Measurements from ENCODE around the gene GGA1.
A peak's percentile ranks its signal among the peaks of the same experiment; 100 is the strongest.

The GGA1 gene

DNA sequence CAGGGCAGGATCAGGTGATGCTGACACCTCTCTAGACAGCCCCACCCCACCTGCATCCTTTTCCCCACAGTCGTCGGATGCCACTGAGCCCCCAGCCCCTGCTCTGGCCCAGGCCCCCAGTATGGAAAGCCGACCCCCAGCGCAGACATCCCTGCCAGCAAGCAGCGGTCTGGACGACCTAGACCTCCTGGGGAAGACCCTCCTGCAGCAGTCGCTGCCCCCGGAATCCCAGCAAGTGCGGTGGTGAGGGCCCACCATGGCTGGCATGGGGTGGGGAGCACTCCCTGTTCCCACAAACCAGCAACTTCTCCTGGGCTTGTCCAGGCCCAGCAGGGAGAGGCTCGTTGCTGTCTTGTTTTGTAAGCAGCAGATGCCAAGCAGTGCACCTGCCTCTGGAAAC lies 21.3 kb downstream of the GGA1 start:
- no peak overlapping the region for H3K4me3 ChIP-seq (replicated peaks in 1 of 2; ENCODE audit: low read depth in 2 of 2, low read length in 2 of 2)
- DNase-seq (ENCODE audit: low read depth in 2 of 2), result no peak
- no peak for TF ChIP-seq CTCF (IDR thresholded peaks at IDR 0.05; ENCODE audit: low read depth, low read length)

DNA sequence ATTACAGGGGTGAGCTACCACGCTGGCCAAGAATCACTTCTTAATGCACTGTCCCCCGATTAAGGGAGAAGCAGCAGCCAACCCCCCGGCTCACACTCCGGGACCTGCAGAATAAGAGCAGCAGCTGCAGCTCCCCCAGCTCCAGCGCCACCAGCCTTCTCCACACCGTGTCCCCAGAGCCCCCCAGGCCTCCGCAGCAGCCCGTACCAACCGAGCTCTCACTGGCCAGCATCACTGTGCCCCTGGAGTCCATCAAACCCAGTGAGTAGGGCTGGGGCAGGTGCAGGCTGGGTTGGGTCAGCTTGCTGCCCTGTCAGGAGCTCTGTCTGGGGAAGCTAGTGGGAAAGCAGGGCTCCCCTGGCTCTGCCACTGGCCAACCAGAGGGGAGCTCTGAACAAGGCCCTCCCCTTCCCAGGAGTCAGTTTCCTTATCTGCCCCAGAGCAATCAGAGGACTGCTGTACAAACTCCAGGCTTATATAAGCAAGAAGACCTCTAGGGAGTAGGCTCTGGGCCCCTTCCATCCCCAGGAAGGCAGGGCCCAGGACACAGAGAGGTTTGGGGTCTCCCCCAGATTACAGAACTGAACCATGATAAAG lies 22.3 kb downstream of the GGA1 start:
- H3K4me3 ChIP-seq (replicated peaks in 1 of 2; ENCODE audit: low read depth in 2 of 2, low read length in 2 of 2), result no peak overlapping the region
- no peak for TF ChIP-seq CTCF (IDR thresholded peaks at IDR 0.05; ENCODE audit: low read depth, low read length)
- peak in 1 of 2 donors; percentile 49 for DNase-seq (ENCODE audit: low read depth in 2 of 2)

- no peak for DNase-seq (ENCODE audit: low read depth in 2 of 2)
- no peak overlapping the region for H3K4me3 ChIP-seq (replicated peaks in 1 of 2; ENCODE audit: low read depth in 2 of 2, low read length in 2 of 2)
- TF ChIP-seq CTCF (IDR thresholded peaks at IDR 0.05; ENCODE audit: low read depth, low read length), result no peak
Observed at GRCh38 chr22:37631448-37632173, 23.0 kb downstream of the GGA1 start.

GRCh38 chr22:37632174-37633088 lies 23.8 kb downstream of the GGA1 start:
- no peak for DNase-seq (ENCODE audit: low read depth in 2 of 2)
- TF ChIP-seq CTCF (IDR thresholded peaks at IDR 0.05; ENCODE audit: low read depth, low read length), result no peak
- no peak overlapping the region for H3K4me3 ChIP-seq (replicated peaks in 1 of 2; ENCODE audit: low read depth in 2 of 2, low read length in 2 of 2)

DNA sequence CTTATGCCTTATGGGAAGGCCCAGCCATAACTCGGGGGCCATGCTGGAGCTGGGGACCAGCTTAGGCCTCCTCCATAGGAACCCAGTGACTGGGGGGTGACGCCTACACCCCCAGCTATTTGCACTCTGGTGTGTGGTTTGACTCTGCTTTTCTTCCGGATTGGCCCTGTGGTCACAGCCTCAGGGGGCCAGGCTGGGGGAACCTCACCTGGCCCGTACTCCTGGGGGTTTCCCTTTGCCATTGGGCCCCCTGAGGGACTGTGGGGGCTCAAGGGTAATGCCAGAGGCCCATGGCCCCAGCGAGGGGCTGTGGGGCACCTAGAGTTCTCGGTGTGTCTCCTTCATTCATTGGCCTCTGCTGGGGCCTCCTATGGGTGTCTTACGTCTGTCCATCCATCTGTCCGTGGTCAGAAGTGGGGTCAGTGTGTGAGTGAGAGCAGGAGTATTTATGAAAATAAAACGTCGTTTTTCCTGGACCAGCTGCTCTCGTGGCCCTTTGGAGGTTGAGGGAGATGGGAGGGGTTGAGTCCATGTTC lies 24.5 kb downstream of the GGA1 start:
- no peak overlapping the region for H3K4me3 ChIP-seq (replicated peaks in 1 of 2; ENCODE audit: low read depth in 2 of 2, low read length in 2 of 2)
- TF ChIP-seq CTCF (IDR thresholded peaks at IDR 0.05; ENCODE audit: low read depth, low read length), result no peak
- no peak for DNase-seq (ENCODE audit: low read depth in 2 of 2)

- DNase-seq (ENCODE audit: low read depth in 2 of 2), result peak; percentile 69 to 95
- TF ChIP-seq CTCF (IDR thresholded peaks at IDR 0.05; ENCODE audit: low read depth, low read length), result peak; percentile 23
- peak overlapping the region in 1 of 2 donors; percentile 8 for H3K4me3 ChIP-seq (replicated peaks in 1 of 2; ENCODE audit: low read depth in 2 of 2, low read length in 2 of 2)
Observed at GRCh38 chr22:37633625-37634416, 25.2 kb downstream of the GGA1 start.
